ENCODE data around the gene ABCA5. TPM values are rescaled to one million over a fixed set of nuclear protein-coding genes. Genes with fewer than 3 reads are reported as not detected.

ABCA5 gene
- total RNA-seq, 2 donors from 2014 or later, result 2.7 to 2.8 TPM

GRCh38 chr17:69246726-69247375, 80.1 kb downstream of the ABCA5 start:
- Mint-ChIP-seq H3K27me3 (ENCODE audit: insufficient read depth) (no peaks in the 10 kb centered on the region), H3K36me3 (ENCODE audit: low read depth) (no peaks in the 10 kb centered on the region), H3K4me1 (no peaks in the 10 kb centered on the region), H3K9me3 (no peaks in the 10 kb centered on the region), H3K27ac (no peak overlapping the region), H3K4me3 (no peak overlapping the region)
- WGBS, 2 experiments (ENCODE audit: insufficient coverage in 1 of 2, insufficient read length in 1 of 2), result 67% methylated on average over 3 of the region's 4 CpGs; no CpG with 5 or more reads in 1 of the 2 experiments
- Histone ChIP-seq H3K36me3 (ENCODE audit: control insufficient read depth, insufficient read depth, low read length) (no peaks in the 10 kb centered on the region), H3K4me1 (ENCODE audit: control insufficient read depth, insufficient read depth, low read length) (no peaks in the 10 kb centered on the region), H3K9me3 (ENCODE audit: control insufficient read depth, low read length) (no peaks in the 10 kb centered on the region), H3K9ac (ENCODE audit: extremely low read depth, low read length, poor library complexity, severe bottlenecking) (no peak overlapping the region), H3K27ac (ENCODE audit: low read depth, low read length) (no peak overlapping the region), H3K27me3 (ENCODE audit: control insufficient read depth, insufficient read depth, low read length, poor library complexity, severe bottlenecking) (no peaks in the 10 kb centered on the region), H3K4me3 (ENCODE audit: low read length) (no peak overlapping the region)
- no peak for DNase-seq
- peak; percentile 83 for TF ChIP-seq CTCF (conservative IDR thresholded peaks at IDR 0.05)

- no peak for DNase-seq
These were observed 80.7 kb downstream of the ABCA5 start for GRCh38 chr17:69246202-69246601.

GRCh38 chr17:69245617-69246016, 81.3 kb downstream of the ABCA5 start:
- no peak for TF ChIP-seq CTCF (conservative IDR thresholded peaks at IDR 0.05)
- H3K27ac Mint-ChIP-seq, result no peak overlapping the region

More at GRCh38 chr17:69246202-69246601, 80.7 kb downstream of the ABCA5 start:
- no peaks in the 10 kb centered on the region for H3K27me3 Mint-ChIP-seq (ENCODE audit: insufficient read depth)
- Histone ChIP-seq H3K9ac (ENCODE audit: extremely low read depth, low read length, poor library complexity, severe bottlenecking) (no peak overlapping the region), H3K36me3 (ENCODE audit: control insufficient read depth, insufficient read depth, low read length) (no peaks in the 10 kb centered on the region), H3K4me1 (ENCODE audit: control insufficient read depth, insufficient read depth, low read length) (no peaks in the 10 kb centered on the region), H3K9me3 (ENCODE audit: control insufficient read depth, low read length) (no peaks in the 10 kb centered on the region), H3K4me3 (ENCODE audit: low read length) (no peak overlapping the region), H3K27me3 (ENCODE audit: control insufficient read depth, insufficient read depth, low read length, poor library complexity, severe bottlenecking) (no peaks in the 10 kb centered on the region), H3K27ac (ENCODE audit: low read depth, low read length) (no peak overlapping the region)
- H3K9me3 Mint-ChIP-seq, result no peaks in the 10 kb centered on the region
- no peak overlapping the region for H3K27ac Mint-ChIP-seq
- TF ChIP-seq CTCF (conservative IDR thresholded peaks at IDR 0.05), result no peak
- H3K36me3 Mint-ChIP-seq (ENCODE audit: low read depth), result no peaks in the 10 kb centered on the region
- H3K4me1 Mint-ChIP-seq, result no peaks in the 10 kb centered on the region
- H3K4me3 Mint-ChIP-seq, result no peak overlapping the region
- WGBS, 2 experiments (ENCODE audit: insufficient coverage in 1 of 2, insufficient read length in 1 of 2), result 84% methylated on average over 1 of the region's 1 CpG; no CpG with 5 or more reads in 1 of the 2 experiments

More at GRCh38 chr17:69245617-69246016, 81.3 kb downstream of the ABCA5 start:
- 86 to 100% methylated on average over 1 of the region's 2 CpGs for WGBS, 2 experiments (ENCODE audit: insufficient coverage in 1 of 2, insufficient read length in 1 of 2)
- Mint-ChIP-seq H3K27me3 (ENCODE audit: insufficient read depth) (no peaks in the 10 kb centered on the region), H3K4me3 (no peak overlapping the region), H3K4me1 (no peaks in the 10 kb centered on the region), H3K36me3 (ENCODE audit: low read depth) (no peaks in the 10 kb centered on the region), H3K9me3 (no peaks in the 10 kb centered on the region)
- Histone ChIP-seq H3K4me1 (ENCODE audit: control insufficient read depth, insufficient read depth, low read length) (no peaks in the 10 kb centered on the region), H3K9me3 (ENCODE audit: control insufficient read depth, low read length) (no peaks in the 10 kb centered on the region), H3K27ac (ENCODE audit: low read depth, low read length) (no peak overlapping the region), H3K9ac (ENCODE audit: extremely low read depth, low read length, poor library complexity, severe bottlenecking) (no peak overlapping the region), H3K27me3 (ENCODE audit: control insufficient read depth, insufficient read depth, low read length, poor library complexity, severe bottlenecking) (no peaks in the 10 kb centered on the region), H3K4me3 (ENCODE audit: low read length) (no peak overlapping the region), H3K36me3 (ENCODE audit: control insufficient read depth, insufficient read depth, low read length) (no peaks in the 10 kb centered on the region)
- DNase-seq, result no peak

Measured in endodermal cell (in vitro differentiated cells).